Astrocyte (in vitro differentiated cells and primary cell): ENCODE results near the gene EVA1C.

ENCODE experiments used
- CTCF ChIP-seq: IDR thresholded peaks from 2 replicates; pipeline ENCODE4 v1.5.1; 2011; ENCODE audit warnings: low read depth, mild to moderate bottlenecking, inconsistent platforms, low read length, moderate library complexity; ENCODE audit not compliant: insufficient read depth
- EZH2 ChIP-seq: IDR thresholded peaks from 2 replicates; pipeline ENCODE4 v1.6.1; 2012; ENCODE audit warnings: mild to moderate bottlenecking, low read length, inconsistent platforms; ENCODE audit not compliant: insufficient read depth

- no peak for TF ChIP-seq CTCF
- TF ChIP-seq EZH2 = no peak
Observed at GRCh38 chr21:32472890-32473765, 60.6 kb downstream of the EVA1C start.
